GM23338 (cell line): ENCODE results near the gene PLAAT3. TPM values are rescaled to one million over a fixed set of nuclear protein-coding genes. Genes with fewer than 3 reads are reported as not detected.

ENCODE experiments used
- ATAC-seq: fragments of 200-7000 bp; cut with Tn5 transposase; 3 replicates; pipeline ENCODE4 v1.9.1; 2020
- DNase-seq: peaks from one replicate; pipeline ENCODE4 v3.0.0-alpha.2; 2015; ENCODE audit warnings: low spot score
- H2AFZ ChIP-seq: fragments of 200-600 bp; sonication (generic); 2 replicates; pipeline ENCODE4 v1.8.0; 2016; ENCODE audit warnings: antibody characterized with exemption, mild to moderate bottlenecking, moderate library complexity
- H3F3A ChIP-seq: fragments of 200-600 bp; sonication (generic); replicated peaks from 2 replicates; pipeline ENCODE4 v1.8.0; 2017; ENCODE audit warnings: antibody characterized with exemption, mixed run types, low read depth
- H3K27ac ChIP-seq: fragments of 200-600 bp; sonication (generic); 2 replicates; pipeline ENCODE4 v1.6.1; 2016; ENCODE audit warnings: low read depth
- H3K27me3 ChIP-seq: fragments of 200-600 bp; sonication (generic); 2 replicates; pipeline ENCODE4 v1.8.0; 2016; ENCODE audit warnings: mild to moderate bottlenecking, mixed run types, moderate library complexity; ENCODE audit not compliant: insufficient read depth
- H3K36me3 ChIP-seq: fragments of 200-600 bp; sonication (generic); 2 replicates; pipeline ENCODE4 v1.8.0; 2016; ENCODE audit warnings: mild to moderate bottlenecking; ENCODE audit not compliant: insufficient read depth
- H3K4me1 ChIP-seq: fragments of 200-600 bp; sonication (generic); 2 replicates; pipeline ENCODE4 v1.8.0; 2016; ENCODE audit warnings: mild to moderate bottlenecking, moderate library complexity; ENCODE audit not compliant: insufficient read depth
- H3K4me2 ChIP-seq: fragments of 200-600 bp; sonication (generic); 2 replicates; pipeline ENCODE4 v1.7.1; 2017; ENCODE audit warnings: mixed run types
- H3K4me3 ChIP-seq: fragments of 200-600 bp; sonication (generic); 2 replicates; pipeline ENCODE4 v1.6.1; 2016; ENCODE audit warnings: mixed run types
- H3K79me2 ChIP-seq: fragments of 200-600 bp; sonication (generic); replicated peaks from 2 replicates; pipeline ENCODE4 v1.8.0; 2017; ENCODE audit warnings: mild to moderate bottlenecking; ENCODE audit not compliant: insufficient read depth
- H3K9me2 ChIP-seq: fragments of 200-600 bp; sonication (generic); 2 replicates; pipeline ENCODE4 v1.8.0; 2017; ENCODE audit not compliant: insufficient read depth
- H4K20me1 ChIP-seq: fragments of 200-600 bp; sonication (generic); replicated peaks from 2 replicates; pipeline ENCODE4 v1.8.0; 2017; ENCODE audit warnings: mild to moderate bottlenecking; ENCODE audit not compliant: insufficient read depth
- H3K27ac Mint-ChIP-seq: 2 replicates; pipeline ENCODE4 v1.8.0; 2020; ENCODE audit warnings: inconsistent platforms, mild to moderate bottlenecking, moderate library complexity, mixed read lengths
- H3K27me3 Mint-ChIP-seq: 3 replicates; pipeline ENCODE4 v1.8.0; 2022; ENCODE audit warnings: low read depth, mild to moderate bottlenecking, moderate library complexity, mixed read lengths, inconsistent platforms; ENCODE audit not compliant: insufficient read depth, poor library complexity
- H3K36me3 Mint-ChIP-seq: 3 replicates; pipeline ENCODE4 v1.8.0; 2021; ENCODE audit warnings: low read depth, mild to moderate bottlenecking, inconsistent platforms, moderate library complexity, mixed read lengths
- H3K4me1 Mint-ChIP-seq: 3 replicates; pipeline ENCODE4 v1.8.0; 2020; ENCODE audit warnings: mild to moderate bottlenecking, inconsistent platforms, mixed read lengths
- H3K4me3 Mint-ChIP-seq: 3 replicates; pipeline ENCODE4 v1.8.0; 2021; ENCODE audit warnings: moderate library complexity, mild to moderate bottlenecking, inconsistent platforms, mixed read lengths
- H3K9me3 Mint-ChIP-seq: 3 replicates; pipeline ENCODE4 v1.8.0; 2020; ENCODE audit warnings: moderate library complexity, mild to moderate bottlenecking, inconsistent platforms, mixed read lengths
- CREB1 ChIP-seq: fragments of 250-450 bp; sonication (Bioruptor Pico); IDR thresholded peaks from 2 replicates; pipeline ENCODE4 v1.5.0; 2020; ENCODE audit warnings: low read depth, mild to moderate bottlenecking, moderate library complexity
- EZH2 ChIP-seq: fragments of 200-600 bp; sonication (generic); IDR thresholded peaks from one replicate; pipeline ENCODE4 v1.8.0; 2017; ENCODE audit warnings: antibody characterized with exemption, mild to moderate bottlenecking, low read depth; ENCODE audit not compliant: unreplicated experiment
- EZH2phosphoT487 ChIP-seq: fragments of 200-600 bp; sonication (generic); IDR thresholded peaks from one replicate; pipeline ENCODE4 v1.8.1; 2018; ENCODE audit warnings: antibody characterized with exemption; ENCODE audit not compliant: unreplicated experiment
- JUNB ChIP-seq: IDR thresholded peaks from one replicate; pipeline ENCODE4 v1.6.1; 2016; ENCODE audit warnings: antibody characterized with exemption; ENCODE audit not compliant: unreplicated experiment
- NANOG ChIP-seq: IDR thresholded peaks from 2 replicates; pipeline ENCODE4 v1.6.1; 2016; ENCODE audit warnings: antibody characterized with exemption, borderline replicate concordance
- POLR2AphosphoS5 ChIP-seq: IDR thresholded peaks from 2 replicates; pipeline ENCODE4 v1.6.1; 2016; ENCODE audit warnings: antibody characterized with exemption, low read depth
- STAT1 ChIP-seq: IDR thresholded peaks from one replicate; pipeline ENCODE4 v1.6.1; 2016; ENCODE audit warnings: antibody characterized with exemption; ENCODE audit not compliant: unreplicated experiment
- ZNF114 ChIP-seq: fragments of 250-450 bp; sonication (Bioruptor Pico); IDR thresholded peaks from 2 replicates; pipeline ENCODE4 v1.5.0; 2020; ENCODE audit warnings: mild to moderate bottlenecking, moderate library complexity
- ZNF331 ChIP-seq: fragments of 250-450 bp; sonication (Bioruptor Pico); IDR thresholded peaks from 2 replicates; pipeline ENCODE4 v1.5.0; 2020; ENCODE audit warnings: low read depth, mild to moderate bottlenecking, moderate library complexity
- ZNF462 ChIP-seq: fragments of 250-450 bp; sonication (Bioruptor Pico); IDR thresholded peaks from 2 replicates; pipeline ENCODE4 v1.5.0; 2020; ENCODE audit warnings: mild to moderate bottlenecking, moderate library complexity
- polyA plus RNA-seq: library from polyadenylated mRNA; unstranded; fragments of >200 nt; fragmentation: Nextera tagmentation; extraction: Ambion mirVana; gene quantifications from 2 replicates; pipeline ENCODE4 v1.2.1, GENCODE V29; 2016
- total RNA-seq: library from RNA; depleted of rRNA; stranded (reverse); fragments of >200 nt; shearing (Covaris generic); gene quantifications from 2 replicates; pipeline ENCODE4 v1.2.3, GENCODE V29; 2014
- TF ChIP-seq, protein P1 (sequence below): IDR thresholded peaks from 2 replicates; pipeline ENCODE4 v1.6.1; 2016; ENCODE audit warnings: antibody characterized with exemption
- TF ChIP-seq, protein P2 (sequence below), 2 experiments: fragments of 200-600 bp in 1 of 2; sonication (generic) in 1 of 2; conservative IDR thresholded peaks; 2 replicates each; pipeline versions ENCODE4 v1.5.1 to v1.6.1; 2016 to 2017; ENCODE audit warnings: antibody characterized with exemption in 2 of 2, low read depth in 2 of 2, mild to moderate bottlenecking in 2 of 2, moderate library complexity in 1 of 2
- TF ChIP-seq, protein P3 (sequence below): IDR thresholded peaks from one replicate; pipeline ENCODE4 v1.6.1; 2018; ENCODE audit warnings: antibody characterized with exemption; ENCODE audit not compliant: unreplicated experiment

Gene PLAAT3
- total and polyA plus RNA-seq, 2 experiments from 2014 or later, result 61.1 to 262 TPM

DNA sequence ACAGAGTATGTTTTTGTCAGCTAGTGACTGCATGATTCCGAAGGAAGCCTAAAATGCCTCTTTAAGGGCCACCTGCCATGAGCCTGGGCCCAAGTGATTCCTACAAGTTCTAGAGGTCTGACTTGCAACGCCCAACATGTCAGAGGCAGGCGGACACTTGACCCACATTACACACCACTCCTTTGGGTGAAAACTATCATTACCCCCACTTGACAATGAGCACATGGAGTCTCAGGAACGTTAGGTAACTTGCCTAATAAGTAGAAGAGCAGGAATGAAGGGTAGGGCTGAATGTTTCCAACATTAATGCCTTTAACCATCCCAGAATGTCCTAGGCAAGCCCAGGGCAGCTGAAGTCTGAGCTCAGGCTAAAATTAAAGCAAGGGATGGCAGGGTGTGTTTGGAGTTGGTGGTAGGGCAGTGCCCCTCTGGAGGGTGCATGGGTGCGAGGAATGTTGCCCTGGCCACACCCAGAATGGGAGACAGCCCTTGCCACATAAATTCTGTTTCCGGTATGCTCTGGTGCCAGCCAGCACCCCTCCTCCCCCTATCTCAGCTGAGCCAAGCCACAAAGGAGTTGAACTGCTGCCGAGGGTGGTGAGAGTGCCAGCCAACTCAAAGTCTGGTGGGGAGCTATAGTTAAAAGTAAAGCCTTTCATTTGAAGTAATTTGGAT, 53.6 kb downstream of the PLAAT3 start:
- Histone ChIP-seq H3K4me2 (no peak overlapping the region), H2AFZ (no peak overlapping the region; the same call in 1 of the 2 replicates), H3K27me3 (no peaks in the 10 kb centered on the region), H3K27ac (no peak overlapping the region), H3K9me2 (peaks cover 2% of the 10 kb centered on the region; the same call in 1 of the 2 replicates), H3K36me3 (no peaks in the 10 kb centered on the region), H3K4me3 (no peak overlapping the region), H3K4me1 (peaks cover 4% of the 10 kb centered on the region; the same call in 1 of the 2 replicates), H4K20me1 (no peaks in the 10 kb centered on the region), H3F3A (no peaks in the 10 kb centered on the region), H3K79me2 (no peaks in the 10 kb centered on the region)
- Mint-ChIP-seq H3K36me3 (no peaks in the 10 kb centered on the region), H3K27ac (no peak overlapping the region), H3K9me3 (no peaks in the 10 kb centered on the region), H3K4me1 (peaks cover 15% of the 10 kb centered on the region), H3K4me3 (no peak overlapping the region), H3K27me3 (peaks cover 3% of the 10 kb centered on the region)
- DNase-seq (no peak), ATAC-seq (no peak)
- TF ChIP-seq, protein P1, sequence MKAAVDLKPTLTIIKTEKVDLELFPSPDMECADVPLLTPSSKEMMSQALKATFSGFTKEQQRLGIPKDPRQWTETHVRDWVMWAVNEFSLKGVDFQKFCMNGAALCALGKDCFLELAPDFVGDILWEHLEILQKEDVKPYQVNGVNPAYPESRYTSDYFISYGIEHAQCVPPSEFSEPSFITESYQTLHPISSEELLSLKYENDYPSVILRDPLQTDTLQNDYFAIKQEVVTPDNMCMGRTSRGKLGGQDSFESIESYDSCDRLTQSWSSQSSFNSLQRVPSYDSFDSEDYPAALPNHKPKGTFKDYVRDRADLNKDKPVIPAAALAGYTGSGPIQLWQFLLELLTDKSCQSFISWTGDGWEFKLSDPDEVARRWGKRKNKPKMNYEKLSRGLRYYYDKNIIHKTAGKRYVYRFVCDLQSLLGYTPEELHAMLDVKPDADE, result no peak
- TF ChIP-seq ZNF114 (CRISPR knock-in tag), result no peak
- TF ChIP-seq ZNF331 (CRISPR knock-in tag), result no peak
- no peak for TF ChIP-seq ZNF462
- TF ChIP-seq JUNB, result no peak
- no peak for TF ChIP-seq NANOG
- TF ChIP-seq EZH2phosphoT487, result no peak
- TF ChIP-seq EZH2, result no peak
- TF ChIP-seq, protein P2, sequence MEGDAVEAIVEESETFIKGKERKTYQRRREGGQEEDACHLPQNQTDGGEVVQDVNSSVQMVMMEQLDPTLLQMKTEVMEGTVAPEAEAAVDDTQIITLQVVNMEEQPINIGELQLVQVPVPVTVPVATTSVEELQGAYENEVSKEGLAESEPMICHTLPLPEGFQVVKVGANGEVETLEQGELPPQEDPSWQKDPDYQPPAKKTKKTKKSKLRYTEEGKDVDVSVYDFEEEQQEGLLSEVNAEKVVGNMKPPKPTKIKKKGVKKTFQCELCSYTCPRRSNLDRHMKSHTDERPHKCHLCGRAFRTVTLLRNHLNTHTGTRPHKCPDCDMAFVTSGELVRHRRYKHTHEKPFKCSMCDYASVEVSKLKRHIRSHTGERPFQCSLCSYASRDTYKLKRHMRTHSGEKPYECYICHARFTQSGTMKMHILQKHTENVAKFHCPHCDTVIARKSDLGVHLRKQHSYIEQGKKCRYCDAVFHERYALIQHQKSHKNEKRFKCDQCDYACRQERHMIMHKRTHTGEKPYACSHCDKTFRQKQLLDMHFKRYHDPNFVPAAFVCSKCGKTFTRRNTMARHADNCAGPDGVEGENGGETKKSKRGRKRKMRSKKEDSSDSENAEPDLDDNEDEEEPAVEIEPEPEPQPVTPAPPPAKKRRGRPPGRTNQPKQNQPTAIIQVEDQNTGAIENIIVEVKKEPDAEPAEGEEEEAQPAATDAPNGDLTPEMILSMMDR (conservative IDR thresholded peaks at IDR 0.05; ENCODE audit: low read depth in 2 of 2), result no peak
- TF ChIP-seq, protein P3, sequence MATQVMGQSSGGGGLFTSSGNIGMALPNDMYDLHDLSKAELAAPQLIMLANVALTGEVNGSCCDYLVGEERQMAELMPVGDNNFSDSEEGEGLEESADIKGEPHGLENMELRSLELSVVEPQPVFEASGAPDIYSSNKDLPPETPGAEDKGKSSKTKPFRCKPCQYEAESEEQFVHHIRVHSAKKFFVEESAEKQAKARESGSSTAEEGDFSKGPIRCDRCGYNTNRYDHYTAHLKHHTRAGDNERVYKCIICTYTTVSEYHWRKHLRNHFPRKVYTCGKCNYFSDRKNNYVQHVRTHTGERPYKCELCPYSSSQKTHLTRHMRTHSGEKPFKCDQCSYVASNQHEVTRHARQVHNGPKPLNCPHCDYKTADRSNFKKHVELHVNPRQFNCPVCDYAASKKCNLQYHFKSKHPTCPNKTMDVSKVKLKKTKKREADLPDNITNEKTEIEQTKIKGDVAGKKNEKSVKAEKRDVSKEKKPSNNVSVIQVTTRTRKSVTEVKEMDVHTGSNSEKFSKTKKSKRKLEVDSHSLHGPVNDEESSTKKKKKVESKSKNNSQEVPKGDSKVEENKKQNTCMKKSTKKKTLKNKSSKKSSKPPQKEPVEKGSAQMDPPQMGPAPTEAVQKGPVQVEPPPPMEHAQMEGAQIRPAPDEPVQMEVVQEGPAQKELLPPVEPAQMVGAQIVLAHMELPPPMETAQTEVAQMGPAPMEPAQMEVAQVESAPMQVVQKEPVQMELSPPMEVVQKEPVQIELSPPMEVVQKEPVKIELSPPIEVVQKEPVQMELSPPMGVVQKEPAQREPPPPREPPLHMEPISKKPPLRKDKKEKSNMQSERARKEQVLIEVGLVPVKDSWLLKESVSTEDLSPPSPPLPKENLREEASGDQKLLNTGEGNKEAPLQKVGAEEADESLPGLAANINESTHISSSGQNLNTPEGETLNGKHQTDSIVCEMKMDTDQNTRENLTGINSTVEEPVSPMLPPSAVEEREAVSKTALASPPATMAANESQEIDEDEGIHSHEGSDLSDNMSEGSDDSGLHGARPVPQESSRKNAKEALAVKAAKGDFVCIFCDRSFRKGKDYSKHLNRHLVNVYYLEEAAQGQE, result no peak
- TF ChIP-seq CREB1, result no peak
- TF ChIP-seq POLR2AphosphoS5, result no peak
- TF ChIP-seq STAT1, result no peak
